ENCODE results near the gene ABHD14A. TPM values are rescaled to one million over a fixed set of nuclear protein-coding genes. Genes with fewer than 3 reads are reported as not detected.

ABHD14A gene
- polyA plus RNA-seq, 2 of the 4 experiments (the other 2 are of a cell fraction), result 6.3 to 9.5 TPM

DNA sequence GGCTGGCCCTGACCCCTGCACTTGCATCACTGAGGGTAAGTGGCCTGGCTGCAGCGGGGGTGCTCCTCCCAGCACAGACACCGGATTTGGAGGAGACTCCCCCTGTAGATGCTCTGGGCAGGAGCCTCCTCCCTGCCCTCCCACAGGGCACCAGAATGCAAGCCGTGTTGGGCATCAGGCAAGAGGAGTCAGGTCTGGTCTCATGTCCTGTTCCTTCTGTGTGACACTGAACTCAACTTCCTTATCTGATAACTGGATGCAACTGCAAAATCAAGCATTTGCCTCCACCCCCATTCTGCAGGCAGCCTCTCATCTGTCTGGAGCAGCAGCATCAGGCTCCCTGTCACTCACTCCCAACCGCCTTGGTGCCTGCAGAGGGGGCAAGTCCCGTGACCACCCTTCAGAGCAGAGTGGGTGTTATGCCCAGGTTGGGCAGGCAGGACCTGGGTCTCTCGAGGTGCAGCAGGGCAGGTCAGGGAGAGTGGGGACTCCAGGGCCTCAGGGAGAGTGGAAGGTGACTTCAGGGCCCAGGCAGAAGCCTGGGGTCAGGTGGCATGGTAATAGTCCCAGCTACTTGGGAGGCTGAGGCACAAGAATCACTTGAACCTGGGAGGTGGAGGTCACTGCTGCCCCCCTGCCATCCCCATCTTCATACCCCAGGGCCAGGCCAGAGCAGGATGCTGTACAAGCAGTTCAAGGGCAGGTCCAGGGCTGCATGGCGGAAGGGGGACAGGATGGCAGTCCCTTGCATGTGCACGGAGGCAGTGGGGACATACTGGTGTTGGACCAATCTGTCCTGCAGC lies 31.4 kb downstream of the ABHD14A start:
- no peak for DNase-seq (ENCODE audit: low read depth in 1 of 2, low spot score in 1 of 2)
- ATAC-seq, result no peak
- Histone ChIP-seq H3K4me2 (no peak overlapping the region), H3K4me3 (no peak overlapping the region), H3K4me1 (peaks cover 6% of the 10 kb centered on the region; the same call in 1 of the 3 replicates), H3K27ac (no peak overlapping the region), H3K9me3 (no peaks in the 10 kb centered on the region)
- WGBS (ENCODE audit: missing lambda C conversion rate), result 55% methylated on average over 4 of the region's 8 CpGs
- FAIRE-seq, result no peak
- TF ChIP-seq EHMT2 (IDR thresholded peaks at IDR 0.05; ENCODE audit: low read depth) (no peak), BHLHE40 (IDR thresholded peaks at IDR 0.05; ENCODE audit: low read depth, low read length) (no peak), KDM5A (IDR thresholded peaks at IDR 0.05) (no peak), EP300 (IDR thresholded peaks at IDR 0.05) (no peak), PHF8 (IDR thresholded peaks at IDR 0.05; ENCODE audit: borderline replicate concordance, low read depth) (no peak), RAD21 (conservative IDR thresholded peaks at IDR 0.05 in 1 of 2, IDR thresholded peaks at IDR 0.05 in 1 of 2) (no peak)
- TF ChIP-seq, protein P1, sequence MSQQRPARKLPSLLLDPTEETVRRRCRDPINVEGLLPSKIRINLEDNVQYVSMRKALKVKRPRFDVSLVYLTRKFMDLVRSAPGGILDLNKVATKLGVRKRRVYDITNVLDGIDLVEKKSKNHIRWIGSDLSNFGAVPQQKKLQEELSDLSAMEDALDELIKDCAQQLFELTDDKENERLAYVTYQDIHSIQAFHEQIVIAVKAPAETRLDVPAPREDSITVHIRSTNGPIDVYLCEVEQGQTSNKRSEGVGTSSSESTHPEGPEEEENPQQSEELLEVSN (IDR thresholded peaks at IDR 0.05; ENCODE audit: borderline replicate concordance, low read depth), result no peak
- TF ChIP-seq, protein P2, sequence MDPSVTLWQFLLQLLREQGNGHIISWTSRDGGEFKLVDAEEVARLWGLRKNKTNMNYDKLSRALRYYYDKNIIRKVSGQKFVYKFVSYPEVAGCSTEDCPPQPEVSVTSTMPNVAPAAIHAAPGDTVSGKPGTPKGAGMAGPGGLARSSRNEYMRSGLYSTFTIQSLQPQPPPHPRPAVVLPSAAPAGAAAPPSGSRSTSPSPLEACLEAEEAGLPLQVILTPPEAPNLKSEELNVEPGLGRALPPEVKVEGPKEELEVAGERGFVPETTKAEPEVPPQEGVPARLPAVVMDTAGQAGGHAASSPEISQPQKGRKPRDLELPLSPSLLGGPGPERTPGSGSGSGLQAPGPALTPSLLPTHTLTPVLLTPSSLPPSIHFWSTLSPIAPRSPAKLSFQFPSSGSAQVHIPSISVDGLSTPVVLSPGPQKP (IDR thresholded peaks at IDR 0.05; ENCODE audit: low read depth, low read length), result no peak
- POLR2A ChIA-PET, result no interaction called here
- CTCF ChIA-PET, result interaction anchor here (1.8 to 7.3 kb wide), 5 partner anchors 10 to 214 kb away, joined by 4 to 218 read pairs (median 96); no protein-coding TSS in a partner anchor

DNA sequence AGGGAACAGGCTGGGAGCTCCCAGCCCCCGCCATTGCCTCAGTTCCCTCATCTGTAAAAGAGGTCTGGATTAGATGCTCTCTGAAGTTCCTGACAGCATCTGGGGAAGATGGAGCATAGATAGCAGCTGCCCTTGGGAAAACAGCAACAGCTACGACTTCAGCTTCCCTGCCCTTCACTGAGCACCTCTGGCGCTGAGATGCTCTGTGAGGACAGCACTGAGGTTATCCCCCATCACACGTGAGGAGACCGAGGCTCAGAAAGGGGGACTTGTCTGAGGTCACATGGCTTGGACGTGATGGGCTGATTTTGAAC lies 31.9 kb downstream of the ABHD14A start:
- H3K4me3 ChIP-seq, result no peak overlapping the region
- 30% methylated on average over 5 of the region's 6 CpGs for WGBS (ENCODE audit: missing lambda C conversion rate)
- no peak for DNase-seq (ENCODE audit: low read depth in 1 of 2, low spot score in 1 of 2)
- no peak for FAIRE-seq
- ATAC-seq, result no peak
- CTCF ChIA-PET, result interaction anchor here (1.3 to 7.3 kb wide), 2 partner anchors 10 to 332 kb away, joined by 5 to 96 read pairs; no protein-coding TSS in a partner anchor
- no peak overlapping the region for H3K27ac ChIP-seq
- no peak overlapping the region for H3K4me2 ChIP-seq
- POLR2A ChIA-PET, result no interaction called here
- no peaks in the 10 kb centered on the region; the same call in 2 of the 3 replicates for H3K4me1 ChIP-seq
- H3K9me3 ChIP-seq, result no peaks in the 10 kb centered on the region
- no peak for TF ChIP-seq HEYL (CRISPR knock-in tag; IDR thresholded peaks at IDR 0.05)
- no peak for TF ChIP-seq ZC3H11A (IDR thresholded peaks at IDR 0.05)
- TF ChIP-seq, protein P3, sequence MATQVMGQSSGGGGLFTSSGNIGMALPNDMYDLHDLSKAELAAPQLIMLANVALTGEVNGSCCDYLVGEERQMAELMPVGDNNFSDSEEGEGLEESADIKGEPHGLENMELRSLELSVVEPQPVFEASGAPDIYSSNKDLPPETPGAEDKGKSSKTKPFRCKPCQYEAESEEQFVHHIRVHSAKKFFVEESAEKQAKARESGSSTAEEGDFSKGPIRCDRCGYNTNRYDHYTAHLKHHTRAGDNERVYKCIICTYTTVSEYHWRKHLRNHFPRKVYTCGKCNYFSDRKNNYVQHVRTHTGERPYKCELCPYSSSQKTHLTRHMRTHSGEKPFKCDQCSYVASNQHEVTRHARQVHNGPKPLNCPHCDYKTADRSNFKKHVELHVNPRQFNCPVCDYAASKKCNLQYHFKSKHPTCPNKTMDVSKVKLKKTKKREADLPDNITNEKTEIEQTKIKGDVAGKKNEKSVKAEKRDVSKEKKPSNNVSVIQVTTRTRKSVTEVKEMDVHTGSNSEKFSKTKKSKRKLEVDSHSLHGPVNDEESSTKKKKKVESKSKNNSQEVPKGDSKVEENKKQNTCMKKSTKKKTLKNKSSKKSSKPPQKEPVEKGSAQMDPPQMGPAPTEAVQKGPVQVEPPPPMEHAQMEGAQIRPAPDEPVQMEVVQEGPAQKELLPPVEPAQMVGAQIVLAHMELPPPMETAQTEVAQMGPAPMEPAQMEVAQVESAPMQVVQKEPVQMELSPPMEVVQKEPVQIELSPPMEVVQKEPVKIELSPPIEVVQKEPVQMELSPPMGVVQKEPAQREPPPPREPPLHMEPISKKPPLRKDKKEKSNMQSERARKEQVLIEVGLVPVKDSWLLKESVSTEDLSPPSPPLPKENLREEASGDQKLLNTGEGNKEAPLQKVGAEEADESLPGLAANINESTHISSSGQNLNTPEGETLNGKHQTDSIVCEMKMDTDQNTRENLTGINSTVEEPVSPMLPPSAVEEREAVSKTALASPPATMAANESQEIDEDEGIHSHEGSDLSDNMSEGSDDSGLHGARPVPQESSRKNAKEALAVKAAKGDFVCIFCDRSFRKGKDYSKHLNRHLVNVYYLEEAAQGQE (IDR thresholded peaks at IDR 0.05), result no peak
- no peak for TF ChIP-seq MYC (IDR thresholded peaks at IDR 0.05; ENCODE audit: borderline replicate concordance, low read length)
- TF ChIP-seq GATA3 (IDR thresholded peaks at IDR 0.05; ENCODE audit: borderline replicate concordance), result no peak
- TF ChIP-seq RCOR1 (IDR thresholded peaks at IDR 0.05; ENCODE audit: low read depth, low read length), result no peak
- no peak for TF ChIP-seq CBX8 (IDR thresholded peaks at IDR 0.05)
- no peak for TF ChIP-seq CBX2 (IDR thresholded peaks at IDR 0.05; ENCODE audit: borderline replicate concordance, low read depth)
- no peak for TF ChIP-seq BHLHE40 (IDR thresholded peaks at IDR 0.05; ENCODE audit: low read depth, low read length)
- no peak for TF ChIP-seq NFE2L2 (conservative IDR thresholded peaks at IDR 0.05; ENCODE audit: low read length)
- TF ChIP-seq FOXS1 (CRISPR knock-in tag; IDR thresholded peaks at IDR 0.05), result no peak
- TF ChIP-seq, protein P4, sequence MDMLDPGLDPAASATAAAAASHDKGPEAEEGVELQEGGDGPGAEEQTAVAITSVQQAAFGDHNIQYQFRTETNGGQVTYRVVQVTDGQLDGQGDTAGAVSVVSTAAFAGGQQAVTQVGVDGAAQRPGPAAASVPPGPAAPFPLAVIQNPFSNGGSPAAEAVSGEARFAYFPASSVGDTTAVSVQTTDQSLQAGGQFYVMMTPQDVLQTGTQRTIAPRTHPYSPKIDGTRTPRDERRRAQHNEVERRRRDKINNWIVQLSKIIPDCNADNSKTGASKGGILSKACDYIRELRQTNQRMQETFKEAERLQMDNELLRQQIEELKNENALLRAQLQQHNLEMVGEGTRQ (IDR thresholded peaks at IDR 0.05), result no peak
- TF ChIP-seq JUNB (IDR thresholded peaks at IDR 0.05), result no peak
- no peak for TF ChIP-seq NR3C1 (IDR thresholded peaks at IDR 0.05)
- no peak for TF ChIP-seq JUN (IDR thresholded peaks at IDR 0.05)
- no peak for TF ChIP-seq RFX5 (IDR thresholded peaks at IDR 0.05)
